Heart left ventricle (tissue), 16 donors: ENCODE results near the gene SNIP1. TPM values are rescaled to one million over a fixed set of nuclear protein-coding genes. Genes with fewer than 3 reads are reported as not detected.
A peak's percentile ranks its signal among the peaks of the same experiment; 100 is the strongest.

Experiments
- ATAC-seq, 4 donors: fragments of 200-7000 bp; cut with Tn5 transposase; one replicate each; pipeline ENCODE4 v1.9.1; 2020 to 2022; ENCODE audit warnings: moderate library complexity in 4 of 4, mild to moderate bottlenecking in 3 of 4, moderate number of reproducible peaks in 1 of 4
- DNase-seq, 5 donors: peaks; one replicate each; pipeline ENCODE4 v3.0.0-alpha.2; 2020
- H3K27ac ChIP-seq, 12 donors: fragments of 200-600 bp; sonication (generic) in 4 of 12; one replicate each; pipeline versions ENCODE4 v1.5.0 to v1.8.0; 2016 to 2022; ENCODE audit warnings: mild to moderate bottlenecking in 2 of 12
- H3K27me3 ChIP-seq, 9 donors: fragments of 200-600 bp; sonication (generic) in 2 of 9; one replicate each; pipeline versions ENCODE4 v1.5.1 to v1.8.0; 2016 to 2022; ENCODE audit warnings: mild to moderate bottlenecking in 3 of 9
- H3K36me3 ChIP-seq, 9 donors: fragments of 200-600 bp; sonication (generic) in 2 of 9; one replicate each; pipeline versions ENCODE4 v1.5.0 to v1.8.0; 2018 to 2022; ENCODE audit warnings: mild to moderate bottlenecking in 2 of 9
- H3K4me1 ChIP-seq, 12 donors: fragments of 200-600 bp; sonication (generic) in 4 of 12; one replicate each; pipeline versions ENCODE4 v1.5.0 to v1.8.0; 2016 to 2022; ENCODE audit warnings: mild to moderate bottlenecking in 3 of 12
- H3K4me3 ChIP-seq, 12 donors: fragments of 200-600 bp; sonication (generic) in 4 of 12; one replicate each; pipeline versions ENCODE4 v1.5.0 to v1.8.0; 2017 to 2022; ENCODE audit warnings: mild to moderate bottlenecking in 9 of 12, moderate library complexity in 4 of 12
- H3K9me3 ChIP-seq, 12 donors: fragments of 200-600 bp; sonication (generic) in 4 of 12; one replicate each; pipeline versions ENCODE4 v1.5.0 to v1.8.0; 2016 to 2022; ENCODE audit warnings: mild to moderate bottlenecking in 1 of 12
- CTCF ChIP-seq, 12 donors: fragments of 200-600 bp; sonication (generic) in 4 of 12; IDR thresholded peaks; one replicate each; pipeline versions ENCODE4 v1.5.0 to v1.8.0; 2018 to 2022; ENCODE audit warnings: antibody characterized with exemption in 12 of 12, mild to moderate bottlenecking in 5 of 12
- POLR2A ChIP-seq, 2 donors: fragments of 450-650 bp; IDR thresholded peaks; one replicate each; pipeline ENCODE4 v1.6.1; 2017; ENCODE audit warnings: antibody characterized with exemption in 2 of 2, mild to moderate bottlenecking in 2 of 2, moderate library complexity in 2 of 2
- WGBS, 4 donors: extraction: QIAGEN DNeasy Blood & Tissue Kit in 2 of 4; methylation state at CpG; one replicate each; pipeline versions ENCODE4 v1.1.5 to v1.1.7; 2013 to 2018; 5-methylcytosine and 5-hydroxymethylcytosine counted together
- intact Hi-C, 10 donors: fragments of 100-400 bp; cut with DNase I; formaldehyde crosslinking; loops; one replicate each; pipeline versions ENCODE4 v1.11.1 to v1.14.2; 2022
- polyA plus RNA-seq, 2 donors: library from polyadenylated mRNA; stranded (reverse); fragments of 200-250 nt; gene quantifications; one replicate each; pipeline ENCODE4 v1.2.3, GENCODE V29; 2013
- total RNA-seq, 9 donors: library from RNA; depleted of rRNA in 2 of 9; stranded (reverse); fragments of >200 nt in 2 of 9; fragmentation: NEBNext Ultra II Directional in 3 of 9; extraction: Animal tissue kit (Norgen Biotek cat#: 25700) in 3 of 9; gene quantifications; one replicate each; pipeline versions ENCODE4 v1.1.0 to v1.2.4, GENCODE V29; 2016 to 2023
- donor health status: ischemic (EF 13 %, LVEDD 7.1; RV severe dilation, severe dysfunction).
- donor health status: healthy with polysubstance abuse.
- donor health status: DM: no; HTN: yes; CAD: no.
- donor health status: DM: no; HTN: no; CAD: no.
- donor health status: ischemic (EF 25% LVEDD 6.9; RV normal size, moderate dysfunction).
- donor health status: ischemic (EF 25% LVEDD 5.7; RV mildly dilated, moderate dysfunction).
- donor health status: healthy.
- donor health status: DM: yes; HTN: yes; CAD: no.
- donor health status: ischemic (EF 35%, LVEDD 5.7; RV mildly dilated, moderate dysfunction).
- donor health status: nonischemic (EF 11% LVEDD 7.7; RV severe dilation, severe dysfunction).
- donor health status: DM: yes; HTN: yes; CAD: no.
- donor health status: PGD.
- donor health status: ischemic (EF 29% LVEDD 5.4; RV normal size, mild dysfunction).
- donor health status: nonischemic (EF 23%, LVEDD 6.1; RV moderate dilation, normal function).

The SNIP1 gene
- total and polyA plus RNA-seq, 11 donors = 3.0 to 11.2 (median 8.1) TPM

GRCh38 chr1:37495875-37496274, 58.2 kb downstream of the SNIP1 start:
- Histone ChIP-seq H3K4me1 (peaks cover 0 to 25% (median 10%) of the 10 kb centered on the region in 12 donors), H3K27ac (no peak overlapping the region), H3K27me3 (no peaks in the 10 kb centered on the region), H3K36me3 (peaks cover 9 to 97% (median 67%) of the 10 kb centered on the region in 9 donors), H3K4me3 (no peak overlapping the region), H3K9me3 (no peaks in the 10 kb centered on the region)
- no peak for DNase-seq
- ATAC-seq = no peak
- no peak for TF ChIP-seq POLR2A (IDR thresholded peaks at IDR 0.05)
- TF ChIP-seq CTCF (IDR thresholded peaks at IDR 0.05) = no peak
- 74 to 88% (median 84%) methylated on average over 1 of the region's 1 CpG for WGBS, 4 donors
- intact Hi-C loops = no loop called here

GRCh38 chr1:37493336-37494098, 60.6 kb downstream of the SNIP1 start:
- no peaks in the 10 kb centered on the region for H3K9me3 ChIP-seq
- H3K36me3 ChIP-seq = peaks cover 9 to 97% (median 78%) of the 10 kb centered on the region in 9 donors
- intact Hi-C loops = no loop called here
- TF ChIP-seq CTCF (IDR thresholded peaks at IDR 0.05) (no peak), POLR2A (IDR thresholded peaks at IDR 0.05) (no peak)
- no peak for ATAC-seq
- H3K27ac ChIP-seq = no peak overlapping the region
- H3K4me3 ChIP-seq = no peak overlapping the region
- peaks cover 0 to 9% (median 0%) of the 10 kb centered on the region in 12 donors for H3K4me1 ChIP-seq
- no peak for DNase-seq
- no peaks in the 10 kb centered on the region for H3K27me3 ChIP-seq
- 89 to 94% (median 91%) methylated on average over 2 of the region's 2 CpGs for WGBS, 4 donors

- peaks cover 0 to 42% (median 31%) of the 10 kb centered on the region in 12 donors for H3K4me1 ChIP-seq
- H3K27me3 ChIP-seq = no peaks in the 10 kb centered on the region
- peaks cover under 1 to 66% (median 57%) of the 10 kb centered on the region in 9 donors for H3K36me3 ChIP-seq
- TF ChIP-seq POLR2A (IDR thresholded peaks at IDR 0.05) (no peak), CTCF (IDR thresholded peaks at IDR 0.05) (peak in 4 of 12 donors; percentile 8 to 31 (median 20))
- H3K27ac ChIP-seq = peak overlapping the region; percentile 22 to 81 (median 62)
- H3K9me3 ChIP-seq = no peaks in the 10 kb centered on the region
- H3K4me3 ChIP-seq = no peak overlapping the region
- ATAC-seq (no peak), DNase-seq (no peak)
- 83 to 93% (median 88%) methylated on average over 5 of the region's 5 CpGs for WGBS, 4 donors
- intact Hi-C loops = loop anchor here in 9 of 10 donors (1.0 to 2.0 kb wide), 3 partner anchors 32 to 33 kb away; no protein-coding TSS in a partner anchor
These were observed 66.5 kb downstream of the SNIP1 start for GRCh38 chr1:37487619-37487984.
